Endothelial cell of umbilical vein (primary cell): Measurements from ENCODE around the gene SORCS3. TPM values are rescaled to one million over a fixed set of nuclear protein-coding genes. Genes with fewer than 3 reads are reported as not detected.

Source experiments
- BruUV-seq: library from RNA; stranded (reverse); fragments of 400-500 nt; replicated peaks from 2 replicates; lab custom pipeline; 2021; lab: Mats Ljungman, UMichigan
- CTCF ChIA-PET: fragments of 300-600, 350-600 bp; sonication (Branson Sonifier 250); formaldehyde crosslinking; loops from one replicate; lab custom pipeline; 2021; ENCODE audit warnings: antibody characterized with exemption, inconsistent platforms; lab: Charles Lee
- POLR2A ChIA-PET: fragments of 300-600, 350-600 bp; sonication (Branson Sonifier 250); formaldehyde crosslinking; loops from one replicate; lab custom pipeline; 2021; ENCODE audit warnings: antibody characterized with exemption, inconsistent platforms; lab: Charles Lee
- DNase-seq: peaks from one replicate; pipeline ENCODE4 v3.0.0-alpha.2; 2011; ENCODE audit warnings: low read depth, low spot score
- FAIRE-seq: peaks from 2 replicates; lab custom pipeline; 2011; peaks lifted over from hg19 to GRCh38; lab: Jason Lieb, UNC
- H2AFZ ChIP-seq: 2 replicates; pipeline ENCODE4 v1.6.0; 2012; ENCODE audit warnings: low read depth, low read length, control low read depth, inconsistent platforms
- H3K27ac ChIP-seq: 2 replicates; pipeline ENCODE4 v1.5.1; 2011; ENCODE audit warnings: low read depth, mild to moderate bottlenecking, control low read depth, low read length, moderate library complexity; ENCODE audit not compliant: insufficient read depth
- H3K27me3 ChIP-seq, 2 experiments: 2 replicates each; pipeline versions ENCODE4 v1.6.0 to v1.6.1; 2011; ENCODE audit warnings: low read length in 2 of 2, mixed read lengths in 1 of 2; ENCODE audit not compliant: control insufficient read depth in 2 of 2, insufficient read depth in 2 of 2
- H3K36me3 ChIP-seq, 2 experiments: 2 replicates in 1 of 2; 3 replicates in 1 of 2; pipeline ENCODE4 v1.5.1; 2011; ENCODE audit warnings: low read length in 2 of 2, mild to moderate bottlenecking in 1 of 2, moderate library complexity in 1 of 2; ENCODE audit not compliant: control insufficient read depth in 2 of 2, insufficient read depth in 2 of 2; ENCODE audit errors: extremely low read depth in 1 of 2
- H3K4me1 ChIP-seq: 3 replicates; pipeline ENCODE4 v1.5.1; 2011; ENCODE audit warnings: mild to moderate bottlenecking, low read length; ENCODE audit not compliant: control insufficient read depth, insufficient read depth; ENCODE audit errors: extremely low read depth
- H3K4me2 ChIP-seq: 2 replicates; pipeline ENCODE4 v1.6.1; 2011; ENCODE audit warnings: low read length, control low read depth, mixed read lengths; ENCODE audit not compliant: insufficient read depth
- H3K4me3 ChIP-seq, 3 experiments: fragments of 200-600 bp in 1 of 3; sonication (generic), shearing (Covaris generic) in 1 of 3; replicated peaks in 1 of 3; 2 replicates each; pipeline ENCODE4 v1.5.1; 2011 to 2016; ENCODE audit warnings: control low read depth in 3 of 3, low read length in 3 of 3, mild to moderate bottlenecking in 2 of 3, inconsistent platforms in 1 of 3, low read depth in 1 of 3, moderate library complexity in 1 of 3; ENCODE audit not compliant: insufficient read depth in 1 of 3
- H3K79me2 ChIP-seq: 2 replicates; pipeline ENCODE4 v1.6.0; 2012; ENCODE audit warnings: low read length, inconsistent platforms; ENCODE audit not compliant: control insufficient read depth, insufficient read depth
- H3K9ac ChIP-seq: replicated peaks from 2 replicates; pipeline ENCODE3; 2011; ENCODE audit warnings: low read length, control low read depth; ENCODE audit not compliant: insufficient read depth; ENCODE audit errors: extremely low read depth
- H3K9me1 ChIP-seq: replicated peaks from 3 replicates; pipeline ENCODE4 v1.6.0; 2011; ENCODE audit warnings: mild to moderate bottlenecking, low read length; ENCODE audit not compliant: control insufficient read depth, insufficient read depth; ENCODE audit errors: extremely low read depth
- H3K9me3 ChIP-seq: replicated peaks from 2 replicates; pipeline ENCODE4 v1.5.1; 2012; ENCODE audit warnings: low read length, inconsistent platforms; ENCODE audit not compliant: control insufficient read depth, insufficient read depth
- H4K20me1 ChIP-seq: replicated peaks from 2 replicates; pipeline ENCODE3; 2011; ENCODE audit warnings: mild to moderate bottlenecking, low read length; ENCODE audit not compliant: control insufficient read depth, insufficient read depth; ENCODE audit errors: extremely low read depth
- EZH2 ChIP-seq: IDR thresholded peaks from 2 replicates; pipeline ENCODE4 v1.6.1; 2012; ENCODE audit warnings: borderline replicate concordance, low read depth, mild to moderate bottlenecking, moderate library complexity, low read length, inconsistent platforms; ENCODE audit not compliant: severe bottlenecking
- FOS ChIP-seq: IDR thresholded peaks from 2 replicates; pipeline ENCODE4 v1.6.1; 2011; ENCODE audit warnings: mild to moderate bottlenecking, low read length, moderate library complexity, borderline replicate concordance; ENCODE audit not compliant: insufficient read depth
- JUN ChIP-seq: IDR thresholded peaks from 2 replicates; pipeline ENCODE4 v1.6.1; 2011; ENCODE audit warnings: borderline replicate concordance, low read depth; ENCODE audit not compliant: insufficient read length, insufficient read depth
- MAX ChIP-seq: IDR thresholded peaks from 2 replicates; pipeline ENCODE4 v1.6.1; 2011; ENCODE audit not compliant: insufficient read depth, insufficient read length
- MYC ChIP-seq: IDR thresholded peaks from one replicate; pipeline ENCODE4 v1.6.1; 2011; ENCODE audit warnings: mild to moderate bottlenecking, low read depth, low read length
- POLR2A ChIP-seq: IDR thresholded peaks from 2 replicates; pipeline ENCODE4 v1.6.1; 2012; ENCODE audit warnings: low read depth, mild to moderate bottlenecking, control low read depth, low read length
- POLR2AphosphoS5 ChIP-seq: IDR thresholded peaks from 2 replicates; pipeline ENCODE4 v1.6.1; 2012; ENCODE audit warnings: low read depth, mild to moderate bottlenecking, control low read depth, low read length, moderate library complexity; ENCODE audit not compliant: insufficient read depth
- dilution Hi-C: fragments of 300-500 bp; cut with MboI; formaldehyde crosslinking; loops from one replicate; pipeline ENCODE4 v1.15.0; 2019; ENCODE audit warnings: low sequenced_read_pairs; ENCODE audit not compliant: extremely low pct_ligation_motif_present
- intact Hi-C: fragments of 100-400 bp; cut with micrococcal nuclease; formaldehyde crosslinking; loops from one replicate; pipeline ENCODE4 v1.10.0; 2022
- polyA plus RNA-seq, 4 experiments: library from polyadenylated mRNA; depleted of rRNA in 3 of 4; stranded (reverse) in 3 of 4; unstranded in 1 of 4; fragments of >200 nt; gene quantifications; 2 replicates each; pipeline versions ENCODE4 v1.2.1 to v1.2.3, GENCODE V29; 2011 to 2012; ENCODE audit warnings: missing spikeins in 1 of 4
- total RNA-seq: library from RNA; stranded (reverse); gene quantifications from 2 replicates; pipeline ENCODE4 v1.2.3, GENCODE V29; 2021

SORCS3 gene
- total and polyA plus RNA-seq, 2 donors (not counting 3 experiments of a cell fraction or from before 2014, with no cell fraction given) = not detected

DNA sequence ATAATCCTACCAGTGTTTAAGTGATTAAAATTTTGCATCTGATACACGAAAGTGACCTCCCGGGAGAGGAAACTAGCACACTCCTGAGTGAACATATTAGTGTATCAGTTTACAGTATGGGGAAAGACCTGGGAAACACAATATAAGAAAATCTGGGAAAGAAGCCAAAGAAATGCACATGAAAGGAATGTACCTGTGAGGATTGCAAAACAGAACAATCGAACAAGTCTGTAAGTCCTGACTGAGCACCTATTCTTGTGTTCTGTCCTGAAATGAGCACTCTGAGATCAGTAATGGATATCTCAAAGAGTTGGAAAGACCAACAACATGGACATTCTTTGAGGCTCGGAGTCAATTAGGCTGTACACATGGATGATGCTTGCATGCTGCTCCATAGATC lies 554.7 kb downstream of the SORCS3 start:
- BruUV-seq = no TSS peak
- dilution Hi-C loops = no loop called here

GRCh38 chr10:105197598-105198364 lies 556.7 kb downstream of the SORCS3 start:
- H3K4me1 ChIP-seq = no peaks in the 10 kb centered on the region
- no peak overlapping the region for H2AFZ ChIP-seq
- no peak for FAIRE-seq
- H3K4me2 ChIP-seq = no peak overlapping the region
- no peak overlapping the region for H3K4me3 ChIP-seq
- no peaks in the 10 kb centered on the region for H3K36me3 ChIP-seq
- no peaks in the 10 kb centered on the region for H3K9me1 ChIP-seq
- H3K79me2 ChIP-seq = no peaks in the 10 kb centered on the region
- no TSS peak for BruUV-seq
- H3K27ac ChIP-seq = no peak overlapping the region
- no peak for TF ChIP-seq EZH2
- TF ChIP-seq MAX = no peak
- no peak for TF ChIP-seq FOS
- no peak for TF ChIP-seq JUN
- TF ChIP-seq POLR2A = no peak
- no peaks in the 10 kb centered on the region for H3K9me3 ChIP-seq
- H3K9ac ChIP-seq = no peak overlapping the region
- intact Hi-C loops (no loop called here), dilution Hi-C loops (no loop called here)
- POLR2A ChIA-PET = no interaction called here
- no peak for DNase-seq
- CTCF ChIA-PET = no interaction called here
- H3K27me3 ChIP-seq = no peaks in the 10 kb centered on the region
- H4K20me1 ChIP-seq = no peaks in the 10 kb centered on the region

More for the DNA sequence above, 554.7 kb downstream of the SORCS3 start:
- Histone ChIP-seq H4K20me1 (no peaks in the 10 kb centered on the region), H3K79me2 (no peaks in the 10 kb centered on the region), H3K9me3 (no peaks in the 10 kb centered on the region), H3K4me3 (no peak overlapping the region), H3K4me2 (no peak overlapping the region), H3K9me1 (no peaks in the 10 kb centered on the region), H3K27ac (no peak overlapping the region), H3K36me3 (no peaks in the 10 kb centered on the region), H3K4me1 (no peaks in the 10 kb centered on the region), H3K27me3 (no peaks in the 10 kb centered on the region), H2AFZ (no peak overlapping the region), H3K9ac (no peak overlapping the region)
- DNase-seq = no peak
- ChIA-PET CTCF (no interaction called here), POLR2A (no interaction called here)
- FAIRE-seq = no peak
- TF ChIP-seq MYC (no peak), EZH2 (no peak), JUN (no peak), FOS (no peak), MAX (no peak), POLR2A (no peak), POLR2AphosphoS5 (no peak)
- intact Hi-C loops = no loop called here
